Skeletal muscle cell (primary cell): ENCODE data around the gene NFIX.
"Not testable (repeated sequence)": the region's sequence is repeated elsewhere in the genome, so short reads cannot be mapped to it uniquely, and the experiment has no call there.

ENCODE experiments used
- DNase-seq: peaks from one replicate; pipeline ENCODE4 v3.0.0-alpha.2; 2010; ENCODE audit warnings: low read depth
- H3K4me3 ChIP-seq: 2 replicates; pipeline ENCODE4 v1.5.1; 2011; ENCODE audit warnings: low read depth, mild to moderate bottlenecking, control low read depth, low read length, moderate library complexity

The NFIX gene

GRCh38 chr19:12956446-12957388 is 38.6 kb upstream of the NFIX start, which contains the start of gene GADD45GIP1:
GADD45GIP1 (minus strand) TSS chr19:12957223; CDS start chr19:12957212, 11 bp downstream.
- peak within 1 kb of the TSS; percentile 81 for H3K4me3 ChIP-seq
- no peak for DNase-seq

GRCh38 chr19:12957389-12957952 is 37.8 kb upstream of the NFIX start:
- DNase-seq: not testable (repeated sequence)
- peak overlapping the region; percentile 81 for H3K4me3 ChIP-seq

GRCh38 chr19:12959481-12959880 is 35.8 kb upstream of the NFIX start:
- DNase-seq: no peak
- no peak overlapping the region for H3K4me3 ChIP-seq

- DNase-seq: no peak
- H3K4me3 ChIP-seq: peak overlapping the region; percentile 52
Measured at GRCh38 chr19:12965017-12965811, 30.1 kb upstream of the NFIX start.

- no peak overlapping the region for H3K4me3 ChIP-seq
- no peak for DNase-seq
Measured at GRCh38 chr19:12965812-12966135, 29.5 kb upstream of the NFIX start.

GRCh38 chr19:12967907-12968306 is 27.4 kb upstream of the NFIX start:
- H3K4me3 ChIP-seq: no peak overlapping the region
- DNase-seq: no peak

GRCh38 chr19:12969292-12969988 is 25.8 kb upstream of the NFIX start, which contains the start of gene DAND5:
DAND5 (plus strand) TSS chr19:12969576; CDS start chr19:12969661, 85 bp downstream.
- no peak for DNase-seq
- no peak within 1 kb of the TSS for H3K4me3 ChIP-seq

- H3K4me3 ChIP-seq: no peak overlapping the region
- DNase-seq: no peak
Measured at GRCh38 chr19:12970070-12970820, 25.0 kb upstream of the NFIX start.

- DNase-seq: no peak
- H3K4me3 ChIP-seq: no peak overlapping the region
Measured at GRCh38 chr19:12973236-12973635, 22.0 kb upstream of the NFIX start.

- H3K4me3 ChIP-seq: no peak overlapping the region
- DNase-seq: no peak
Measured at GRCh38 chr19:12974301-12975220, 20.7 kb upstream of the NFIX start.

- DNase-seq: no peak
- H3K4me3 ChIP-seq: no peak overlapping the region
Measured at GRCh38 chr19:12975221-12975741, 20.0 kb upstream of the NFIX start.

GRCh38 chr19:12976109-12976508 is 19.2 kb upstream of the NFIX start:
- not testable (repeated sequence) for H3K4me3 ChIP-seq, DNase-seq

- DNase-seq: no peak
Measured at GRCh38 chr19:12979974-12980373, 15.3 kb upstream of the NFIX start.

GRCh38 chr19:12982648-12983047 is 12.6 kb upstream of the NFIX start:
- DNase-seq: no peak
- H3K4me3 ChIP-seq: no peak overlapping the region

More at GRCh38 chr19:12979974-12980373, 15.3 kb upstream of the NFIX start:
- H3K4me3 ChIP-seq: no peak overlapping the region

GRCh38 chr19:12983091-12983490 is 12.2 kb upstream of the NFIX start:
- H3K4me3 ChIP-seq: peak overlapping the region; percentile 43
- DNase-seq: no peak

GRCh38 chr19:12983542-12984142 is 11.6 kb upstream of the NFIX start:
- H3K4me3 ChIP-seq: peak overlapping the region; percentile 43
- DNase-seq: no peak

- H3K4me3 ChIP-seq: no peak overlapping the region
- DNase-seq: no peak
Measured at GRCh38 chr19:12984143-12984627, 11.1 kb upstream of the NFIX start.
